ENCODE data around the gene NFATC2.

GRCh38 chr20:51358032-51358724 is 184.3 kb downstream of the NFATC2 start:
- TF ChIP-seq CTCF (IDR thresholded peaks at IDR 0.05; ENCODE audit: low read depth, low read length) = no peak
- no peak for TF ChIP-seq EZH2phosphoT487 (IDR thresholded peaks at IDR 0.05; ENCODE audit: low read depth)

All from OCI-LY3 (cell line).